Fibroblast of the aortic adventitia (primary cell): ENCODE measurements around the gene BAHD1. TPM values are rescaled to one million over a fixed set of nuclear protein-coding genes. Genes with fewer than 3 reads are reported as not detected.

Experiments
- DNase-seq: peaks from one replicate; pipeline ENCODE4 v3.0.0-alpha.2; 2010; ENCODE audit warnings: low read depth
- H3K4me3 ChIP-seq: 2 replicates; pipeline ENCODE4 v1.5.1; 2011; ENCODE audit warnings: low read depth, mild to moderate bottlenecking, control low read depth, low read length, moderate library complexity
- total RNA-seq: library from RNA; depleted of rRNA; stranded (reverse); fragments of >200 nt; gene quantifications from 2 replicates; pipeline ENCODE4 v1.2.3, GENCODE V29; 2012; ENCODE audit warnings: low replicate concordance
- TF ChIP-seq, protein P1 (sequence below): IDR thresholded peaks from 2 replicates; pipeline ENCODE4 v1.5.1; 2011; ENCODE audit warnings: mild to moderate bottlenecking, low read length, control low read depth, inconsistent platforms; ENCODE audit not compliant: insufficient read depth

Gene BAHD1
- total RNA-seq, 1 donor, result 9.0 TPM

DNA sequence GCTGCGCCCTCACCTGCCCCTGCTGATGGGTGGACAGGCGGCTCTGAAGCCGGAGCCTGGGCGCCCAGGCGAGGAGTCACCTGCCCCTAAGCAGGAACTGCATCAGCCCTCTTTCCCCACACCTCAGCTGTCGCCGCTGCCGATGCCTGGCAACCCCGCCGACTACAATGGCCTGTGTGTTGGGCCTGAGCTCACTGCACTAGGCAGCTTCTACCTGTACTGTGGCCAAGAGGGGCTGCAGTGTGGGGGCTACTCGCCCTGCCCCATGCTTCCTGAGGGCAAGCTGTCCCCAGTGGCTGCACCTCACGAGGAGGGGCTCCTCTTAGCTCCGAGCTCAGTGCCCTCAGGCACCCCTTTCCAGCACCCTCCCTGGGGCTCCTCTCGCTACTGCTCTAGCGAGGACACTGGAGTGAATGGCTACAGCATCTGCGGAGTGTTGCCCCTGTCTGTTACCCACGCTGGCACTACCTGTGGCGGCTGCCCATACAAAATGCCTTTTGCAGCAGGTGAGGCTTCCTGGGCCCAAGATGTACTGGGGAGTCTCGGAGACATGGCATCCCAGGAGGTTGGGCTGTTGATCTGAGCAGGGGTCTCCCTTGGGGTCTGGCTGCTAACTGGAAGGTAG, 18.8 kb downstream of the BAHD1 start:
- H3K4me3 ChIP-seq, result no peak overlapping the region
- TF ChIP-seq, protein P1, sequence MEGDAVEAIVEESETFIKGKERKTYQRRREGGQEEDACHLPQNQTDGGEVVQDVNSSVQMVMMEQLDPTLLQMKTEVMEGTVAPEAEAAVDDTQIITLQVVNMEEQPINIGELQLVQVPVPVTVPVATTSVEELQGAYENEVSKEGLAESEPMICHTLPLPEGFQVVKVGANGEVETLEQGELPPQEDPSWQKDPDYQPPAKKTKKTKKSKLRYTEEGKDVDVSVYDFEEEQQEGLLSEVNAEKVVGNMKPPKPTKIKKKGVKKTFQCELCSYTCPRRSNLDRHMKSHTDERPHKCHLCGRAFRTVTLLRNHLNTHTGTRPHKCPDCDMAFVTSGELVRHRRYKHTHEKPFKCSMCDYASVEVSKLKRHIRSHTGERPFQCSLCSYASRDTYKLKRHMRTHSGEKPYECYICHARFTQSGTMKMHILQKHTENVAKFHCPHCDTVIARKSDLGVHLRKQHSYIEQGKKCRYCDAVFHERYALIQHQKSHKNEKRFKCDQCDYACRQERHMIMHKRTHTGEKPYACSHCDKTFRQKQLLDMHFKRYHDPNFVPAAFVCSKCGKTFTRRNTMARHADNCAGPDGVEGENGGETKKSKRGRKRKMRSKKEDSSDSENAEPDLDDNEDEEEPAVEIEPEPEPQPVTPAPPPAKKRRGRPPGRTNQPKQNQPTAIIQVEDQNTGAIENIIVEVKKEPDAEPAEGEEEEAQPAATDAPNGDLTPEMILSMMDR, result no peak
- no peak for DNase-seq

DNA sequence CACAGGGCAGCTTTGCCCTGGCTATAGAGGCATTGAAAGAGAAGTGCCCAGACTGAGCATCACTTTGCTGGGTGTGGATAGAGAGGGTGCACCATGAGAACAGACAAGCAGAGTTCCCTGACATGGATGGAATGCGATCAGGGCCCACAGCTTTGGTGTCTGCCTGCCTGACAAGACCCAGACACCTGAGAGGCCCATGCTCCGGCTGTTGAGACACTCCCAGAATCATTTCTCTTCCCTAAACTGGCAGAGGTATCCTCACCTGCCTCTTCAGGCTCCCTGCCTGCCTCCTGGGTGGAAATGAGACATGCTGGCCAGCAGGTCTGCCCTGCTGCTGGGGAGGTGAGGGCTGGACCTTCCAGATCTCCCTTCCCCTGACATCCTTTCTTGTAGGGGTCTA, 19.7 kb downstream of the BAHD1 start:
- no peak for DNase-seq
- TF ChIP-seq, protein P1, result no peak
- no peak overlapping the region for H3K4me3 ChIP-seq

DNA sequence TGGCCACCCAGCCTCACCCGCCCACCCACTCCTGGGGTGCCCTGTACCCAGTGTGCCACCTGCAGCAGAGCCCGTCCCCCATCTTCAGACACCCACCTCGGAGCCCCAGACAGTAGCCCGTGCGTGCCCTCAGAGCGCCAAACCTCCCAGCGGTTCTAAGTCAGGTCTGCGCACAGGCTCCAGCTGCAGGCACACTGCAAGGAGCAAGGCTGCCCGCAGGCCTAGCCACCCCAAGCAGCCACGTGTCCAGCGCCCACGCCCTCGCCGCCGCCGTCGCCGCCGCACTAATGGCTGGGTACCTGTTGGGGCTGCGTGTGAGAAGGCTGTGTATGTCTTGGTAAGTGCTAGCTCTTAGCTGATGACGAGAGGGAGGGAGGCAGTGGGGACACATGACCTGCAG, 21.2 kb downstream of the BAHD1 start:
- DNase-seq, result no peak
- TF ChIP-seq, protein P1, result no peak
- H3K4me3 ChIP-seq, result no peak overlapping the region

DNA sequence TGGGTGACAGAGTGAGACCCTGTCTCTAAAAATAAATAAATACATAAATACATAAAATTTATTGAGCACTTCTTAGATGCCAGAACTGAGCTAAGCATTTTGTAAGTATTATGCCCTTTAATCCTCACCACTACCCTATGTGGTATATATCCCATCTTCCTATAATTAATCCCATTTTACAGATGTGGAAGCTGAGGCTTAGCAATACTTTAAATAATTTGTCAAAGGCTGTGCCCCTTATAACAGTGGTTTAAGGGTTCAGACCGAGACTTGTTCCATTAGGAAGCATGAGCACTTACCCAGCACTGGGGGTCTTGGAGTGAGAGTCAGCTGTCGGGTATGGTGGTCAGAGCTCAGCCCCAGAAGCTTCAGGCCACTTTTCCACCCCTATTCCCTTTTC, 22.5 kb downstream of the BAHD1 start:
- no peak for DNase-seq
- TF ChIP-seq, protein P1, result no peak
- H3K4me3 ChIP-seq, result no peak overlapping the region

DNA sequence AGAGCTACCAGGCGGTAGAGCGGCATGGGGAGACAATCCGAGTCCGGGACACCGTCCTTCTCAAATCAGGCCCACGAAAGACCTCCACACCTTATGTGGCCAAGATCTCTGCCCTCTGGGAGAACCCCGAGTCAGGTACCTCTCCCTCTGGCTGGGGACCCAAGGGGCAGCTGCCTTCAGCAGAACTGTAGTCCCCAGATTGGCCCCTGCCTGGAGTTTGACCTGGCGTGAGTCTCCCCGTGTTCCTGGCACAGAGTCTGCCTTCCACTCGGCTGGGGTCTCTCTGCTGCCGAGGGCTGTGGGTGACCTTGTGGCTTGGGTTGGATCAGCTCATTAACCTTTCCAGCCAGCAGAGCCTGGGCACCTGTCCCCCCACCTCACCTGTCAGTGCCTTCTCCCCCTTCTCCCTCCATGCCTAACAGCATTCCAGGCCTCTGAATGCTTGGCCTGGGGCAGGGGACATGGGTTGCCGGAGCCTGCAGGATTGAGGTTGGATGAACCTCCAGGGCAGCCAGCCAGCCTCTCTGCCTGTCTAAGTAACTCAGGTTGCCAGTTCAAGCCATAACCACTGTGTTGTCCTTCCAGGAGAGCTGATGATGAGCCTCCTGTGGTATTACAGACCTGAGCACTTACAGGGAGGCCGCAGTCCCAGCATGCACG, 23.3 kb downstream of the BAHD1 start:
- DNase-seq, result no peak
- H3K4me3 ChIP-seq, result no peak overlapping the region
- TF ChIP-seq, protein P1, result no peak

DNA sequence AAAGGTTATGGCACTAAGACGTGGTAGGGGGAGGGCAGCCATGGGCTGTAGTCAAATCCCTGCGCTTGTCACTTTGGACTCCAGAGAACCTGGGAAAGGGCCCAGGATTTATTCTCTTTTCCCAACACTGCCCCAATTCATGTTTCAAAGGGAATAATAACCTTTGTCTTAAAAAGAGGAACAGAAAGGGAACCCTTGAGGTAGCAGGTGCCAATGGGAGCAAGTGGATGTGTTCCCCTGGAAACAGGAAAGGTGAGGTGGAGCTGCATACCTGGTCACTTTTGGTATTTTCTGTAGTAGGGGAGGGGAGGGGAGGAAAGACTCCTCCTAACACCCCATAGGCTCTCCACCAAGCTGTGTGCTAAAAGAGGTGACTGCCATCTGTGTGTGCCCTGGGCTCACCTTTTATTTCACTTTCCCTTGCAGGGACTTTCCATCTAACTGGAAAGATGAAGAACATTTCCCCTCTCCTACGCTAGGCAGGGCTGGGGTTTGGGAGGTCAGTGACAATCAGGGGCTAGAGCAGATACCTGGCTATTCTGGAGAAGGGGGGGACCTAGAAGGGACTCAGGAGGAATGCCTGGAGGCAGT, 23.9 kb downstream of the BAHD1 start:
- DNase-seq, result no peak
- H3K4me3 ChIP-seq, result no peak overlapping the region

More for the DNA sequence above, 23.9 kb downstream of the BAHD1 start:
- TF ChIP-seq, protein P1, result no peak
